Left renal pelvis (tissue), 4 donors: ENCODE measurements around the gene PLIN3. TPM values are rescaled to one million over a fixed set of nuclear protein-coding genes. Genes with fewer than 3 reads are reported as not detected.
"Not testable (repeated sequence)": the region's sequence is repeated elsewhere in the genome, so short reads cannot be mapped to it uniquely, and the experiment has no call there.

Experiments used
- DNase-seq, 4 donors: peaks; one replicate each; pipeline ENCODE4 v3.0.0-alpha.2; 2013; ENCODE audit warnings: low read depth in 4 of 4, low spot score in 3 of 4
- polyA plus RNA-seq, 4 donors: library from polyadenylated mRNA; unstranded; fragments of 120-200 nt; gene quantifications; one replicate each; pipeline ENCODE4 v1.2.1, GENCODE V29; 2013; ENCODE audit not compliant: insufficient read length in 4 of 4

PLIN3 gene
- polyA plus RNA-seq, 4 donors = 37.8 to 55.0 (median 46.1) TPM

DNA sequence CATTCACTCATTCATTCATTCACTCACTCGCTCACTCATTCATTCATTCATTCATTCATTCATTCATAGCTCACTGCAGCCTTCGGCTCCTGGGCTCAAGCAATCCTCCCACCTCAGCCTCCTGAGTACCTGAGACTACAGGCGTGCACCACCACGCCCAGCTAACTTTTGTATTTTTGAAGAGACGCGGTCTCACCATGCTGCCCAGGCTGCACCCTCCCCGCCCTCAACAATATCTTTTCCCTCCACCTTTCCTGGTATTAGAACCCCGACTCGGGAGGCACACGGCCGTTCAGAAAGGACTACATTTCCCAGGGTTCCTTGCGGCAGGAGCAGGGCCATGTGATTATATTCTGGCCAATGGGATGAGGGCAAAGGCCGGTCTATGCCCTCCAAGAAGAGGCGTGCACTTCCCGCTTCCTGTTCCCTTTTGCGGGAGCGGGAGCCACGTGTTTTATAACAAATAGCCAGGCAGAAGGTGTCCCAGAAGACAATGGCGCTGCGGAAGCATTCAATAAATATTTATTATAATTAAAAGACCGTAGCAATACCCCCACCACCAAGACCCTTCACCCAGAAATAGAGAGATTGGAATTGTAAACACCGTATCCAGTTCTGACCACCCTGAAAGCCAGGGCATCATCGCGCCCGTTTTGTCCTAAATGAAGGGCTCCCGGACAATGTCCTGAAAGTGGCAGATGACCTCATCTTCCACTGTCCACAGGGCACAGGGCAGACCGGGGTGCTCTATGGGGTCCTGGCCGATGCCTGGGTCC lies 51.9 kb downstream of the PLIN3 start:
- peak; percentile 62 to 84 (median 78) for DNase-seq

DNA sequence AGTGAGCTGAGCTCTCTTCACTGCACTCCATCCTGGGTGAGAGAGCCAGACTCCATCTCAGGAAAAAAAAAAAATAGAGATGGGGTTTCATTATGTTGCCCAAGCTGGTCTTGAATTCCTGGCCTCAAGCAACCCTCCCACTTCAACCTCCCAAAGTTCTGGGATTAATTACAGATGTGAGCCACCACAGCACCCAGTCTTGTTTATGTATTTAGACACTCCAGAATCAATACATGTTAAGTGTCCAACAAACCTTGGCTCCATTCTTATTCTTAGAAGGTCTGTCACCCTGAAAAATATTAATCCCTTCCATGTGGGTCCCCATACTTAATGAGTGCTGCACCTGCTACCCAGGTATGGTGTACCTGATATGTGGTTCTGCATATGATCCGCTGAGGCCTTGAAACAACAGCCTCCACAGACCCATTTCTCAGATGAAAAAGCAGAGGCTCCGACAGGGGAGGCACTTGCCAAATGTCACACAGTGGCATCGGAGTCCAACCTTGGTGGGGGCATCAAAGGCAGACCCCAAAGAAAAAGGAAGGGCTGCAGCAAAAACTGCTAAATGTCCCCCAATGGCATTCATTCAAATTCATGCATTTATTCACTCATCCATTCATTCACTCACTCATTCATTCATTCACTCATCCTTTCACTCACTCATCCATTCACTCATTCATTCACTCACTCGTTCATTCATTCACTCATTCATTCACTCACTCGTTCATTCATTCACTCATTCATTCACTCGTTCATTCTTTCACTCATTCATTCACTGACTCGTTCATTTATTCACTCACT lies 52.6 kb downstream of the PLIN3 start:
- no peak for DNase-seq

DNA sequence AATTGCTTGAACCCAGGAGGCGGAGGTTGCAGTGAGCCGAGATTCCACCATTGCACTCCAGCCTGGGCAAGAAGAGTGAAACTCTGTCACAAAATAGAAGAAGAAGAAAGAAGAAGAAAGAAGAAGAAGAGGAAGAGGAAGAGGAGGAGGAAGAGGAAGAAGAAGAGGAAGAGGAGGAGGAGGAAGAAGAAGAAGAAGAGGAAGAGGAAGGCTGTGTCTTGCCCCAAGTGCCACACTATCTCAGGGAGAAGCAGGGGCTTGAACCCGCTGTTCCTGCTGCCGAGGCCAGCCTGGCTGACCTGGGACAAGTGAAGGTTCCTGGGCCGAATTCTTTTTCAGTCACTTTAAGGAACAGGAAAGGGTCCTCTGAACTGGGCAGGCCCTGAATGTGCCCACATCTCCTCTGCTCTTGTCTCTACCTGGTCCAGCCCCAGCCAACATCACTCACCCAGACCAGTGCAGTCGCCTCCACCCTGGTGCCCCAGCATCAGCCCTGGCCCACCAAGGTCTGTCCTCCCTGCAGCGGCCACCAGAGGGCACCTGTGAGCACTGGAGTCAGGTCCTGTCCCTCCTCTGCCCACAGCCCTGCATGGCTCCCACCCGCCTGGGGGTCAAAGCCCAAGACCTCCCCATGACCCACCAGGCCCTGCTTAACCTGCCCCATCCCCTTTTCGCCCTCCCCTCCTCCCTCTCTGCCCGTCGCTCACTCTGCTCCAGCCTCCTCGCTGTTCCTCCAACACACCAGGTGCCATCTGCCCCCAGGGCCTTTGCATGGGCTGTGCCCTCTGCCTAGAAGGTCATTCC lies 55.9 kb downstream of the PLIN3 start:
- DNase-seq = no peak

DNA sequence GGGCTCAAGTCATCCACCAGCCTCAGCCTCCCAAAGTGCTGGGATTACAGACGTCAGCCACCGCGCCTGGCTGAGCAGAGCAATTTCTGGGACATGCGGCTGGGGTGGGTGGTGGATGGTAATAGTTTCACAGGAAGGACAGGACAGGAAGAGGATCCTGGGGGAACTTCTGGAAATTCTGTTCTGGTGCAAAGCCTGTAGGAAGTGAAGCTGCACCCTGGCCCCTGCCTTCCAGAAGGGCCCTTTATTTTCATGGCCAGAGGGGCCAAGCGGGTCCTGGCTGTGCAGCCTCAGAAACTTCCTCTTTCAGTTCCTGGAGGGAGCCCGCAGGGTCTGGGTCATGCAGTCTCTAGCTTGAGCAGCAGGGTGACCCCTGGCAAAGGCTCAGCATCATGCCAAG lies 60.3 kb downstream of the PLIN3 start:
- DNase-seq = no peak

DNA sequence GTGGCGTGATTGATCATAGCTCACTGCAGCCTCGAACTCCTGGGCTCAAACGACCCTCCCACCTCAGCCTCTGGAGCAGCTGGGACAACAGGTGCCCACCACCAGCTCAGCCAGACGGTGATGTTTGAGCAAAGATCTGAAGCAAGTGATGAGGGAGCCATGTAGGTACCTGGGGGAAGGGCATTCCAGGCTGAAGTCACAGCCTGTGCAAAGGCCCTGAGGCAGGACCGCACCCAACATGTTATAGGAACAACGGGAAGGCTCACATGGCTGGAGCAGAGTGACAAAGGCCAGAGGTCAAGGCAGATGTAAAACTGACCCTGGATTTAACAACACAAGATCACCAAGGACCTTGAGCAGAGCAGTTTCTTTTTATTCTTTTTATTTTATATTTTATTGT lies 61.1 kb downstream of the PLIN3 start:
- no peak for DNase-seq

DNA sequence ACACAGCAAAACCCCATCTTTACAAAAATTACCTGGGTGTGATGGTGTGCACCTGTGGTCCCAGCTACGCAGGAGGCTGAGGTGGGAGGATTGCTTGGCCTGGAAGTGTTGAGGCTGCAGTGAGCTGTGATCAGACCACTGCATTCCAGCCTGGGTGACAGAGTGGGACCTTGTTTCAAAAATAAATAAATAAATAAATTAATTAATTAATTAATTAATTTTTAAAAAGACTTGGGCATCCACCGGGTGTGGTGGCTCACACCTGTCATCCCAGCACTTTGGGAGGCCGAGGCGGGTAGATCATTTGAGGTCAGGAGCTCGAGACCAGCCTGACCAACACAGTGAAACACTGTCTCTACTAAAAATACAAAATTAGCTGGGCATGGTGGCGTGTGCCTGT lies 62.3 kb downstream of the PLIN3 start:
- not testable (repeated sequence) for DNase-seq

DNA sequence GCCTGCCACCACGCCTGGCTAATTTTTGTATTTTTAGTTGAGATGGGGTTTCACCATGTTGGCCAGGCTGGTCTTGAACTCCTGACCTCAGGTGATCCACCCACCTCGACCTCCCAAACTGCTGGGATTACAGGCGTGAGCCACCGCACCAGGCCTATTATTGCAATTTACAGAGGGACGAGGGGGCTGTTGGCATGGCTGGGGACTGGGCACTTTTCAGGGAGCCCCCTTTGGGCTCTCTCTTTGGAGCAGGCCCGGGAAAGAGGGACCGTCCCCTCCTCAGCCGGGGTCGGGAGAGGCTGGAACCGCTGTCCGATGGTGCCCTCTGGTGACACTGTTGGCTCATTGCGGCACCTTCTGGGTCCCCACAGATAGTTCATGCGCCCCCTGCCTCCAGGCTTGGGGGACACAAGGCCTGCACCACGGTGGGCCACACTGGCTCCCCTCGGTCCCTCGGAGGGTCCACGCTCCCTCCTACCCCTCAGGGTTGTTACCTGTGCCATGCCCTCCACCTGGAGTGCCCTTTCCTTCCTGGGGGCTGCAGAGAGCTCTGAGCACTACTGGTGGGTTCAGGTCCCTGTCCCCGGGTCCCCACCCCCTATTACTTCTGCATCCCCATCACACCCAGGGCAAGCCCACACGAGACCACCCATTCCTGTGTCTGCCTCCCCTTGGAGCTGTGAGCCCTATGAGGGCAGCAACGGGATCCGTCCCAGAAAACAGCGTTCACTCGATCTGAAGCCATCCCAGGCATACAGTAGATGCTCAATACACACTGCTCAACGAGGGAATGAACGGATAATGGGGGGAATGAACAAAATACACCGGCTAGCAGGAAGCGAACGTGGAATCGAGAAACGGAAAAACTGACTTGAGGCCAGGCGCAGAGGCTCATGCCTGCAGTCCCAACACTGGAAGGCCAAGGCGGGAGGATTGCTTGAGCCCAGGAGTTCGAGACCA lies 63.5 kb downstream of the PLIN3 start:
- no peak for DNase-seq

DNA sequence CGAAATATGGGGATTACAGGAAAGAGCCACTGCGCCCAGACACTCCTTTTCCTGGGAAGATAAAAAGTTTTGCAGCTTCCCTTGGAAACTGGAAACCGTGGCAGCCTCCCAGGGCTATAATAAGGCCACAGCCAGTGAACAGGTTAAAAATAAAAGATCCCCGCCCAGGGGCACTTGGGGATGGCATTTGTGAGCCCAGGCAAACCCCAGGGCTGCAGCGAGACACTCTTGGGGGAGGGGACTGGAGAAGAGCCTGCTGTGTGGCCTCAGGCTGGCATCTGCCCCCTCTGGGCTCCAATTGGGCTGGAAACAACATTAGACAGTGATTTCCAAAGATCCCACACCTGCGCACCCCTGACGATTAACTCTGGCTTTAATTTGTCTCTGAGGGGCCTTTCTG lies 64.8 kb downstream of the PLIN3 start:
- no peak for DNase-seq

DNA sequence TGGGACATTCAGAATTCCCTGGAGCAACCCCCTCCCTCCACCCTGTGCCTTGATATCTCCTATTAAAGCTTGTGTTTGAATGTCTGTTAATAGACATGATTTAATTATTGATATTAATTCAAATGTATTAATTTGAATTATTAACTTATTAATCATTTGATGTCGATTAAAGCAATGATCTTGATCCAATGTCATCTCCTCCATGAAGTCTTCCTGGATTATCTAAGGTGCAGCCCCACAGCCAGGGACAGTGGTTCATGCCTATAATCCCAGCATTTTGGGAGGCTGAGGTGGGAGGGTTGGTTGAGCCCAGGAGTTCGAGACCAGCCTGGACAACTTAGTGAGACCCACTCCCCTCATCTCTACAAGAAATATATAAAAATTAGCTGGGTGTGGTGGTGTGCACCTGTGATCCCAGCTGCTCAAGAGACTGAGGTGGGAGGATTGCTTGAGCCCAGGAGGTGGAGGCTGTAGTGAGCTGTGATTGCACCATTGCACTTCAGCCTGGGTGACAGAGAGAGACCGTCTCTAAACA lies 66.3 kb downstream of the PLIN3 start:
- no peak for DNase-seq

DNA sequence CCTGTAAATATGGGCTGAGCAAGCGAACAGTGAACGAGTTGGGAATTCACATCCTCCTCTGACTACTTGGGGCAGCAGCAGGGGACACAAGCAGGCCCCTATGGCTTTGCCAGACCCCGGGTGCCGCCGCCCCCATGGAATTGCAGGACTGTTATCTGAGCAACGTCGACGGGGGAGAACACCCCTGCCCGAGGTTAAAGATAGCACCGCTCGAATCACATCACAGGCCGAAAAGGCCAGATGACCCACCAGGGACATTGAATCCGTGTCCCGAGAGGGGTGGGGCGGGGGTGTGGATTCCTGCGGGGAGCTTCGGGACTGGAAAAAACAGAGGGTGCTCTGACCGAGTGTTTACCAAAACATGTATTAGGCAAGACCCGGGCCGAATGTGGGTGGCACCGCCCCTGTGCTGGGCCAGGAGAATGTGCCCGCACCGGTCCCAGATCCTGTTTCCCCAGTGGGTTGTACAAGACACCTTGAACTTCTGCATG lies 66.8 kb downstream of the PLIN3 start:
- DNase-seq = no peak

DNA sequence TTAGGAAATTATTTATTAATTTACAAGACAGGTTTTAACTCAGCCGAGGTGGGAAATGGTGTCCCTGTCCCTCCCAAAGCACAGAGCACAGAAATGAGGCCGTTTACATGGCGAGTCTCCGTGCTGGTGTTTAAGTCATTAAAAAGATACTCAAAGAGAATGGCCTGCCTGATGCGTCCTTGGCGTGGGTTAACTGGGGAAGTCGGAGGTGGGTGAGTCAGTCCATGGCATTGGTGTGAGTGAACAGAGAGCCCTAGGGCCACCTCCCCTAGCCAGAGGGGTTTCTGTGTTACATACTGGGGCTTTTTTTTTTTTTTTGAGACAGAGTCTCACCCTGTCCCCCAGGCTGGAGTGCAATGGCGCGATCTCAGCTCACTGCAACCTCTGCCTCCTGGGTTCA lies 72.1 kb downstream of the PLIN3 start:
- no peak for DNase-seq

DNA sequence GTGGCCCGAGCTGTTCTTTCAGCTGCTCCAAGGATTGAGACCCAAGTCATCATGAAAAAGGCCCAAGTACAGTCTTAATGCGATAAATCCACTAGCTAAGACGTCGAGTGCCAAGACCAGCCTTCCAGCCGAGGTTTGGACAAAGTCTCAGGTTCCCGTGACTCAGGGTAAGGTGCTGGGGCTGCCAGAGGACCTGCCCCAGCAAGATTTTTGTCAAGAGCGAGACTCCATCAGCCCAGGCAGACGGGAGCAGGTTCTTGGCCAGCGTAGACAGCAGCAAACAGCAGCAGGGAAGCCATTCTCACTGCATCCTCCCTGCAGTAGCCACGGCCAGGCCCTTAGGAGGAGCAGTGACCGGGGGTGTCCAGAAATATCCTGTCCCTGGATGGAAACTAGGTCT lies 72.5 kb downstream of the PLIN3 start:
- no peak for DNase-seq

DNA sequence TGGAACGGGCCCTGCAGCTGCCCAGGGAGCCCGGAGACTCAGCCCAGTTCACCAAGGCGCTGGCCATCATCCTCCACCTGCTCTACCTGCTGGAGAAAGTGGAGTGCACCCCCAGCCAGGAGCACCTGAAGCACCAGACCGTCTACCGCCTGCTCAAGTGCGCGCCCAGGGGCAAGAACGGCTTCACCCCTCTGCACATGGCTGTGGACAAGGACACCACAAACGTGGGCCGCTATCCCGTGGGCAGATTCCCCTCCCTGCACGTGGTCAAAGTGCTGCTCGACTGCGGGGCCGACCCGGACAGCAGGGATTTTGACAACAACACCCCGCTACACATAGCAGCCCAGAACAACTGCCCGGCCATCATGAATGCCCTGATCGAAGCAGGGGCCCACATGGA lies 74.2 kb downstream of the PLIN3 start:
- DNase-seq = not testable (repeated sequence)

DNA sequence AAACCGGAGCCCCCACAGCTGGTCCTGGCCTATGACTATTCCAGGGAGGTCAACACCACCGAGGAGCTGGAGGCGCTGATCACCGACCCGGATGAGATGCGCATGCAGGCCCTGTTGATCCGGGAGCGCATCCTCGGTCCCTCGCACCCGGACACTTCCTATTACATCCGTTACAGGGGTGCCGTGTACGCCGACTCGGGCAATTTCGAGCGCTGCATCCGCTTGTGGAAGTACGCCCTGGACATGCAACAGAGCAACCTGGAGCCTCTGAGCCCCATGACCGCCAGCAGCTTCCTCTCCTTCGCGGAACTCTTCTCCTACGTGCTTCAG lies 74.6 kb downstream of the PLIN3 start:
- not testable (repeated sequence) for DNase-seq

DNA sequence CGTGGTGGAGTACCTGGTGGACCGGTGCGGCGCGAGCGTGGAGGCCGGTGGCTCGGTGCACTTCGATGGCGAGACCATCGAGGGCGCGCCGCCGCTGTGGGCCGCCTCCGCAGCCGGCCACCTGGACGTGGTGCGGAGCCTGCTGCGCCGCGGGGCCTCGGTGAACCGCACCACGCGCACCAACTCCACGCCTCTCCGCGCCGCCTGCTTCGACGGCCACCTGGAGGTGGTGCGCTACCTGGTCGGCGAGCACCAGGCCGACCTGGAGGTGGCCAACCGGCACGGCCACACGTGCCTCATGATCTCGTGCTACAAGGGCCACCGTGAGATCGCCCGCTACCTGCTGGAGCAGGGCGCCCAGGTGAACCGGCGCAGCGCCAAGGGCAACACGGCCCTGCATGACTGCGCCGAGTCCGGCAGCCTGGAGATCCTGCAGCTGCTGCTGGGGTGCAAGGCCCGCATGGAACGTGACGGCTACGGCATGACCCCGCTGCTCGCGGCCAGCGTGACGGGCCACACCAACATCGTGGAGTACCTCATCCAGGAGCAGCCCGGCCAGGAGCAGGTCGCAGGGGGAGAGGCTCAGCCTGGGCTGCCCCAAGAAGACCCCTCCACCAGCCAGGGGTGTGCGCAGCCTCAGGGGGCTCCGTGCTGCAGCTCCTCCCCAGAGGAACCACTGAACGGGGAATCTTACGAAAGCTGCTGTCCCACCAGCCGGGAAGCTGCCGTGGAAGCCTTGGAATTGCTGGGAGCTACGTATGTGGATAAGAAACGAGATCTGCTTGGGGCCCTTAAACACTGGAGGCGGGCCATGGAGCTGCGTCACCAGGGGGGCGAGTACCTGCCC lies 75.2 kb downstream of the PLIN3 start:
- DNase-seq = not testable (repeated sequence)

DNA sequence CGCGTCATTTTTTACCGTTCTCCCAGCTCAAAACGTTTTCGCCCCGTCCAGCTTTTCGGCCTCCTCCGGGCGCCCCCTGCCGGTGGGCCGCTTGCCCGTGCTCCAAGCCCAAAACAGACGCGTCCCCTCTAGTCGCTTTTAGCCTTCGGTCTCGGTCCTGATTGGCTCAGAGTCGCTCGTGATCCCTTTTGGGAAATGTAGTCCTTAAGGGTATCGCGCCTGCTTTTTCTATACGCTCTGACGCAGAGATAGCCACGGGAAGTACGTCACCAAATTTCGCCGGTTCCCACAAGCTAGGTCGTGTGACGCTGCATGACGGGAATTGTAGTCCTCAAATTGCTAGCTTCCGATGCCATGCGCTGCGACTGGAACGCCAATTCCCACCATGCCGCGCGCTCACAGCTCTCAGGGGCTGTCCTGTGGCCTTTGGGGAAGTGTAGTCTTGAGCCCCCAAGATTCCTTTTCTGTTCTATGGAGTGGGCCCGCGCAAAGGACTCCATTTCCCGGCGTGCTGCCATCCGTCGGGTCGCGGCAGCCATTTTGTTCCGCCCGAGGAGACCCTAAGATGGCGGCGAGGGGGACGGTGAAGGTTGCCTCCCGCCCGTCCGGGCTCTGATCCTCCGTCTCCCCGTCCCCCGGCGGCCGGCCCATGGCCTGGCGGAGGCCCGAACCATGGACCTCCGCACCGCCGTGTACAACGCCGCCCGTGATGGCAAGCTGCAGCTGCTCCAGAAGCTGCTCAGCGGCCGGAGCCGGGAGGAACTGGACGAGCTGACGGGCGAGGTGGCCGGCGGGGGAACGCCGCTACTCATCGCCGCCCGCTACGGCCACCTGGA lies 76.1 kb downstream of the PLIN3 start, which contains the start of gene FEM1A:
FEM1A (plus strand) TSS at position 552 of the 836 bp plus-strand sequence; CDS start at position 673, 121 bp downstream.
- DNase-seq = peak; percentile 100
